ENCODE data around the gene RNF157. TPM values are rescaled to one million over a fixed set of nuclear protein-coding genes. Genes with fewer than 3 reads are reported as not detected.

Gene RNF157
- total and polyA plus RNA-seq, 2 of the 4 experiments (the other 2 are of a cell fraction) = 0.54 to 1.3 TPM

DNA sequence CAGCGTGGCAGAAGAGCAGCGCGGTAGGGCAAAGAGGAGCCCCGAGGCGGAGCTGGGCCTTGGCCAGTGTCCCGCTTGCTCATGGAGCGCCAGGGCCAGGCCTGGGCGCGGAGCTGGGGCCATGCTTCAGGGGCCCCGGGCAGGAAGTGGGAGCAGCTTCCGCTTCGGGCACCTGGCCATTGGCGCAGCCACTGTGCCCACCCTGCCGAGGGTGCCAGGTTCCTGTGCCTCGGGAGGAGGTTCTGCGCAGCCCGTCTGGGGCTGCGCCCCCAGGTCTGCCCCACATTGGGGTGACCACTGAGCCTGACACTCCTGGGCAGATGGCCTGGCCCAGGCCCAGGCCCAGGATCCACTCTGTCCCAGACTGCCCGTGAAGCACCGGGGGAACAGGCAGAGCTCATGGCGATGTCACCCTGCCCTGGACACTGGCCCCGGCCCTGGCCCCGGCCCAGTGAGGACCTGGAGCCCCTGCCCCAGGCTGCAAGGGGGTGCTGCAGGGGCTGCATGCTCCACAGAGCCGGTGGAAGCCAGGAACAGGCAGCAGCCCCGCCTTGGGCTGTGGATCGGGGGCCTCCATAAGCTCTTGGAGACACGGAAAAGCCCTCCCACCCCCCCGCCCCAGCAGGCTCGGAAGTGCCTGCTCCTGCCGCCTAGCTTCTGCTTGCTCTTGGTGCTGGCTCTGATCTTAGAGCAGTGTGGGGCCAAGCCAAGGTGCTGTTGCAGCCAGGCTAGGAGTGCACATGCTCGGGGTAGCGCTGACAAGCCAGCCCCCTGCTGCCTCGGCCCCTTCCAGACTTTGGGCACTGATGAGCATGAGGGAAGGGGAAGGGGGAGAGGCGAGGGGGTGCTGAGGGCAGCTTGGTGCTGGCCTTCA is 63.4 kb downstream of the RNF157 start:
- H3K4ac ChIP-seq (ENCODE audit: low read depth, low read length) = no peak overlapping the region
- H3K36me3 ChIP-seq (ENCODE audit: control insufficient read depth, insufficient read depth, low read length) = no peaks in the 10 kb centered on the region
- no peaks in the 10 kb centered on the region for H3K9me3 ChIP-seq (ENCODE audit: control insufficient read depth, insufficient read depth, low read length)
- TF ChIP-seq, protein P1, sequence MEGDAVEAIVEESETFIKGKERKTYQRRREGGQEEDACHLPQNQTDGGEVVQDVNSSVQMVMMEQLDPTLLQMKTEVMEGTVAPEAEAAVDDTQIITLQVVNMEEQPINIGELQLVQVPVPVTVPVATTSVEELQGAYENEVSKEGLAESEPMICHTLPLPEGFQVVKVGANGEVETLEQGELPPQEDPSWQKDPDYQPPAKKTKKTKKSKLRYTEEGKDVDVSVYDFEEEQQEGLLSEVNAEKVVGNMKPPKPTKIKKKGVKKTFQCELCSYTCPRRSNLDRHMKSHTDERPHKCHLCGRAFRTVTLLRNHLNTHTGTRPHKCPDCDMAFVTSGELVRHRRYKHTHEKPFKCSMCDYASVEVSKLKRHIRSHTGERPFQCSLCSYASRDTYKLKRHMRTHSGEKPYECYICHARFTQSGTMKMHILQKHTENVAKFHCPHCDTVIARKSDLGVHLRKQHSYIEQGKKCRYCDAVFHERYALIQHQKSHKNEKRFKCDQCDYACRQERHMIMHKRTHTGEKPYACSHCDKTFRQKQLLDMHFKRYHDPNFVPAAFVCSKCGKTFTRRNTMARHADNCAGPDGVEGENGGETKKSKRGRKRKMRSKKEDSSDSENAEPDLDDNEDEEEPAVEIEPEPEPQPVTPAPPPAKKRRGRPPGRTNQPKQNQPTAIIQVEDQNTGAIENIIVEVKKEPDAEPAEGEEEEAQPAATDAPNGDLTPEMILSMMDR (conservative IDR thresholded peaks at IDR 0.05; ENCODE audit: low read depth, low read length) = no peak
- TF ChIP-seq CEBPB (IDR thresholded peaks at IDR 0.05; ENCODE audit: low read depth, low read length) (no peak), POLR2A (IDR thresholded peaks at IDR 0.05; ENCODE audit: low read depth, low read length) (no peak), RCOR1 (IDR thresholded peaks at IDR 0.05; ENCODE audit: insufficient replicate concordance, low read length) (no peak), SMC3 (IDR thresholded peaks at IDR 0.05; ENCODE audit: low read depth, low read length) (no peak), BHLHE40 (IDR thresholded peaks at IDR 0.05; ENCODE audit: low read depth, low read length) (no peak)
- H3K27ac ChIP-seq (ENCODE audit: insufficient read depth, low read length) = no peak overlapping the region
- no peak overlapping the region for H3K14ac ChIP-seq (replicated peaks; ENCODE audit: low read depth, low read length)
- H3K4me3 ChIP-seq (ENCODE audit: insufficient read depth, low read depth, low read length) = no peak overlapping the region
- no peaks in the 10 kb centered on the region for H4K20me1 ChIP-seq (ENCODE audit: insufficient read depth, low read length)
- WGBS, 2 experiments (ENCODE audit: extremely low coverage in 2 of 2, insufficient read length in 1 of 2) = 94% methylated on average over 21 of the region's 34 CpGs; no CpG with 5 or more reads in 1 of the 2 experiments
- H3K79me1 ChIP-seq (ENCODE audit: low read depth in 1 of 2, low read length in 2 of 2) = no peaks in the 10 kb centered on the region
- no peak overlapping the region for H2AK5ac ChIP-seq (ENCODE audit: low read depth, low read length)
- in situ Hi-C loops (cut with MboI; ENCODE audit: low sequenced_read_pairs) = no loop called here
- H3K4me1 ChIP-seq (ENCODE audit: control insufficient read depth, insufficient read depth, low read length) = no peaks in the 10 kb centered on the region
- no peak overlapping the region for H3K9ac ChIP-seq (ENCODE audit: low read depth, low read length)
- H4K5ac ChIP-seq (ENCODE audit: low read depth, low read length) = no peak overlapping the region
- DNase-seq (no peak), ATAC-seq (ENCODE audit: low read depth) (no peak)
- no peak overlapping the region for H2BK20ac ChIP-seq (ENCODE audit: low read depth, low read length)
- H3K9me1 ChIP-seq (ENCODE audit: insufficient read depth, low read length) = 0 out of 2 replicates have a peak, but pooled peaks cover 2% of the 10 kb centered on the region
- ChIA-PET CTCF (no interaction called here), POLR2A (ENCODE audit: unreplicated experiment) (no interaction called here)
- no peak overlapping the region for H3K18ac ChIP-seq (ENCODE audit: low read depth, low read length)
- no peak overlapping the region for H2BK15ac ChIP-seq (ENCODE audit: low read depth, low read length)
- intact Hi-C loops (cut with micrococcal nuclease) = no loop called here
- H4K8ac ChIP-seq (ENCODE audit: low read depth in 2 of 2, low read length in 2 of 2) = no peak overlapping the region
- H2BK120ac ChIP-seq (ENCODE audit: low read depth, low read length) = no peak overlapping the region
- H3K23ac ChIP-seq (ENCODE audit: low read depth, low read length) = no peak overlapping the region
- dilution Hi-C loops (cut with HindIII; ENCODE audit: low sequenced_read_pairs, unreplicated experiment) = no loop called here
- no peak overlapping the region for H3K4me2 ChIP-seq (ENCODE audit: low read depth, low read length)
- no peak overlapping the region for H2AFZ ChIP-seq (replicated peaks; ENCODE audit: low read length, poor library complexity)
- H4K91ac ChIP-seq (ENCODE audit: insufficient read depth, low read depth, low read length) = no peak overlapping the region
- H2AK9ac ChIP-seq (replicated peaks; ENCODE audit: low read depth, low read length, poor library complexity) = no peak overlapping the region
- no peak overlapping the region for H2BK5ac ChIP-seq (ENCODE audit: low read depth, low read length, poor library complexity, severe bottlenecking)
- no TSS peak for BruUV-seq (replicated peaks)
- no peaks in the 10 kb centered on the region for H3K27me3 ChIP-seq (ENCODE audit: control insufficient read depth, insufficient read depth, low read length)
- no peak overlapping the region for H3K56ac ChIP-seq (ENCODE audit: extremely low read depth, insufficient read depth, low read length)

Measured in IMR-90 (cell line).